ENCODE data around the gene ZNF214. TPM values are rescaled to one million over a fixed set of nuclear protein-coding genes. Genes with fewer than 3 reads are reported as not detected.

The ZNF214 gene
- polyA plus RNA-seq, 1 experiment, result 0.75 TPM

GRCh38 chr11:7050191-7050590 lies 30.0 kb upstream of the ZNF214 start:
- ChIA-PET CTCF (interaction anchor here (0.7 kb wide), 1 partner anchor 8 kb away, joined by 3 read pairs; no protein-coding TSS in a partner anchor), POLR2A (no interaction called here)
- no peak for TF ChIP-seq CTCF (IDR thresholded peaks at IDR 0.05; ENCODE audit: insufficient read depth, low read depth, low read length)
- DNase-seq (ENCODE audit: low read depth), result no peak
- Histone ChIP-seq H3K4me3 (ENCODE audit: low read depth, low read length) (no peak overlapping the region), H3K27me3 (ENCODE audit: control insufficient read depth, insufficient read depth, low read length) (no peaks in the 10 kb centered on the region), H3K36me3 (ENCODE audit: control insufficient read depth, insufficient read depth, low read length) (no peaks in the 10 kb centered on the region)

- TF ChIP-seq CTCF (IDR thresholded peaks at IDR 0.05; ENCODE audit: insufficient read depth, low read depth, low read length), result no peak
- ChIA-PET POLR2A (no interaction called here), CTCF (interaction anchor here (1.4 to 1.7 kb wide), 2 partner anchors 19 to 234 kb away, joined by 3 read pairs; no protein-coding TSS in a partner anchor)
- DNase-seq (ENCODE audit: low read depth), result peak; percentile 19
- Histone ChIP-seq H3K4me3 (ENCODE audit: low read depth, low read length) (no peak overlapping the region), H3K36me3 (ENCODE audit: control insufficient read depth, insufficient read depth, low read length) (no peaks in the 10 kb centered on the region), H3K27me3 (ENCODE audit: control insufficient read depth, insufficient read depth, low read length) (no peaks in the 10 kb centered on the region)
Observed at GRCh38 chr11:7046474-7047175, 26.5 kb upstream of the ZNF214 start.

GRCh38 chr11:7034019-7034418 lies 13.9 kb upstream of the ZNF214 start:
- Histone ChIP-seq H3K36me3 (ENCODE audit: control insufficient read depth, insufficient read depth, low read length) (no peaks in the 10 kb centered on the region), H3K4me3 (ENCODE audit: low read depth, low read length) (no peak overlapping the region), H3K27me3 (ENCODE audit: control insufficient read depth, insufficient read depth, low read length) (no peaks in the 10 kb centered on the region; the same call in none of the 2 replicates)
- TF ChIP-seq CTCF (IDR thresholded peaks at IDR 0.05; ENCODE audit: insufficient read depth, low read depth, low read length), result no peak
- ChIA-PET POLR2A (no interaction called here), CTCF (no interaction called here)
- DNase-seq (ENCODE audit: low read depth), result no peak

- TF ChIP-seq CTCF (IDR thresholded peaks at IDR 0.05; ENCODE audit: insufficient read depth, low read depth, low read length), result no peak
- no peak for DNase-seq (ENCODE audit: low read depth)
- ChIA-PET POLR2A (no interaction called here), CTCF (interaction anchor here (1.3 kb wide), 1 partner anchor 11 kb away, joined by 3 read pairs; no protein-coding TSS in a partner anchor)
- Histone ChIP-seq H3K27me3 (ENCODE audit: control insufficient read depth, insufficient read depth, low read length) (no peaks in the 10 kb centered on the region; the same call in none of the 2 replicates), H3K36me3 (ENCODE audit: control insufficient read depth, insufficient read depth, low read length) (no peaks in the 10 kb centered on the region), H3K4me3 (ENCODE audit: low read depth, low read length) (no peak overlapping the region)
Observed at GRCh38 chr11:7032692-7033091, 12.5 kb upstream of the ZNF214 start.

GRCh38 chr11:7031471-7031871 lies 11.3 kb upstream of the ZNF214 start:
- ChIA-PET CTCF (interaction anchor here (1.3 kb wide), 1 partner anchor 9 kb away, joined by 3 read pairs; no protein-coding TSS in a partner anchor), POLR2A (no interaction called here)
- DNase-seq (ENCODE audit: low read depth), result no peak
- Histone ChIP-seq H3K27me3 (ENCODE audit: control insufficient read depth, insufficient read depth, low read length) (no peaks in the 10 kb centered on the region; the same call in none of the 2 replicates), H3K36me3 (ENCODE audit: control insufficient read depth, insufficient read depth, low read length) (no peaks in the 10 kb centered on the region), H3K4me3 (ENCODE audit: low read depth, low read length) (no peak overlapping the region)
- TF ChIP-seq CTCF (IDR thresholded peaks at IDR 0.05; ENCODE audit: insufficient read depth, low read depth, low read length), result no peak

Data from BJ (cell line).